Central memory CD8-positive, alpha-beta T cell (primary cell): ENCODE results near the gene CD99.
"Not testable (repeated sequence)": the region's sequence is repeated elsewhere in the genome, so short reads cannot be mapped to it uniquely, and the experiment has no call there.

Experiments
- ATAC-seq: fragments of 150-1000 bp; cut with Tn5 transposase; replicated peaks from 2 replicates; pipeline ENCODE4 v1.10.0; 2022; ENCODE audit warnings: mild to moderate bottlenecking, moderate FRiP score, moderate number of reproducible peaks; ENCODE audit not compliant: poor library complexity, severe bottlenecking; ENCODE audit errors: extremely low read depth
- DNase-seq, 2 donors: peaks; one replicate each; pipeline ENCODE4 v3.0.0; 2021; ENCODE audit warnings: low spot score in 2 of 2
- H3K27ac Mint-ChIP-seq: one replicate; pipeline ENCODE4 v1.8.0; 2022; ENCODE audit warnings: low read depth, mild to moderate bottlenecking, moderate library complexity, mixed read lengths
- H3K27me3 Mint-ChIP-seq: one replicate; pipeline ENCODE4 v1.8.0; 2022; ENCODE audit warnings: mixed read lengths
- H3K36me3 Mint-ChIP-seq: one replicate; pipeline ENCODE4 v1.8.0; 2022; ENCODE audit warnings: mild to moderate bottlenecking, moderate library complexity, mixed read lengths; ENCODE audit not compliant: insufficient read depth
- H3K4me1 Mint-ChIP-seq: one replicate; pipeline ENCODE4 v1.8.0; 2022; ENCODE audit warnings: mixed read lengths
- H3K4me3 Mint-ChIP-seq: one replicate; pipeline ENCODE4 v1.8.0; 2022; ENCODE audit warnings: mild to moderate bottlenecking, moderate library complexity, mixed read lengths
- H3K9me3 Mint-ChIP-seq: one replicate; pipeline ENCODE4 v1.8.0; 2022; ENCODE audit warnings: mixed read lengths

CD99 gene

DNA sequence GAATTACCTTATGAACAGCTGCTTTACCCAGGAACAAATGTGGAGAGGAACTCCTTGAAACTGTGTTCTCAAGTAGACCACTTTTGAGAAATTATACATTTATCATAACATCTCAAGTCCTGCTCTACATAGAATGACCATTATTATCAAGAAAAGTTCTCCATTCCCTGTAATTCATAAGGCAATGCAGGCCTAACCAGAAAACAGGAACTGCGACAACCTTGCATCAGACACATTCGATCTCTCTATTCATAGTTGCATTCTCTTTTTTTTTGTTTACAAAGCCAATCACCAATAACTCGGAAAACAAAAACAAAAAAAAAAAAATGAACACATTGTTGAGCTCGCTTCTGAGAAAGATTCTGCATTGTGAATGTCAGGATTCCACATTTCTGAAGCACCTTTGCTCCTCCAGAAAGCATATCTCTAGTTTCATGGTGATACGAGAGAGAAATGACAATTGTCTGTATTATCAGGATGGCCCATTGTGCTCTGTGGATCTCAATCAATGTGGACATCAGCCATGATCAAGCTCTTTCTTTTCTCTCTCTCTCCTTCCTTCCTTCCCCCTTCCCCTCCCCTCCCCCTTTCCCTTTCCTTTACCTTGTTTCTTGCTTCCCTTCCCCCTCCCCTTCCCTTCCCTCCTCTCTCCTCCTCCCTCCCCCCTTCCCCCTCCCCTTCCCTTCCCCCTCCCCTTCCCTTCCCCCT is 32.4 kb upstream of the CD99 start:
- Mint-ChIP-seq H3K9me3 (no peaks in the 10 kb centered on the region), H3K27me3 (no peaks in the 10 kb centered on the region), H3K4me3 (no peak overlapping the region), H3K27ac (peak overlapping the region; percentile 13), H3K36me3 (peaks cover 2% of the 10 kb centered on the region), H3K4me1 (no peaks in the 10 kb centered on the region)
- no peak for ATAC-seq
- no peak for DNase-seq

DNA sequence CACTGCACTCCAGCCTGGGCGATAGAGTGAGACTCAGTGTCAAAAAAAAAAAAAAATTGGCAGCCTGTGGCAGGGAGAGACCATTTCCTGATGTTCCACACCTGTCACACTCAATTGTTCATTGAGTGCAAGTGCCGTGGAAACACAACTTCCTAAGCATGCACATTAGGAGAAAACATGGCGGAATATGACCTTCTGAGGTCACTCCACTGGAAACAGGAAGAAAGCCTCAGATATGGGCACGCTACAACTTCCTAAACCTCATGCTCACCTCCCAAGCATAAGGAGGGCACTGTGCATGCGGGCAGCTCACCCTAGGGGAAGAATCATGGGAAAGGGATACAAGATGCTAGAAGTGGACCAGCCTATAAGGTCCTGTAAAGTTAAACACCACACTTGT is 28.5 kb upstream of the CD99 start:
- H3K36me3 Mint-ChIP-seq, result peaks cover 2% of the 10 kb centered on the region
- H3K4me1 Mint-ChIP-seq, result peaks cover 4% of the 10 kb centered on the region
- DNase-seq, result no peak
- no peaks in the 10 kb centered on the region for H3K27me3 Mint-ChIP-seq
- no peak overlapping the region for H3K27ac Mint-ChIP-seq
- no peaks in the 10 kb centered on the region for H3K9me3 Mint-ChIP-seq
- no peak for ATAC-seq
- H3K4me3 Mint-ChIP-seq, result no peak overlapping the region

DNA sequence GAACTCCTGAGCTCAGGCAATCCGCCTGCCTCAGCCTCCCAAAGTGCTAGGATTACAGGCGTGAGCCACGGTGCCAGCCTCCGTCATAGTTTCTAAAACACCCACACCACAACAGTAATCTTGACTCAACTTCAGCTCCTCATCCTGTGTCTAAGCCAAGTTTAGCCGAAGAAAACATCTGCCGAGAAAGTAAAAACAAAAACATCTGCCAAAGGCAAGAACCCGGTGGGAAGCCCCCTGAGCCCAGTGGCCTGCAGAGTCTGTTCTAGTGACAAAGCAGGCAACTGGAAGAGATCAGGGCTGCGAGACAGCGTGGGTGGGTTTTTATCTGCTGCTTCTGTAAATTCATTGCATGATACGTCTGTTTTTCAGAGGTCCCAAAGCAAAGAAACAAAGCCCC is 26.6 kb upstream of the CD99 start:
- Mint-ChIP-seq H3K4me3 (no peak overlapping the region), H3K9me3 (no peaks in the 10 kb centered on the region), H3K27ac (no peak overlapping the region), H3K27me3 (no peaks in the 10 kb centered on the region), H3K4me1 (peaks cover 4% of the 10 kb centered on the region), H3K36me3 (peaks cover 2% of the 10 kb centered on the region)
- no peak for DNase-seq
- ATAC-seq, result no peak

GRCh38 chrX:2665387-2666304 is 25.4 kb upstream of the CD99 start:
- H3K9me3 Mint-ChIP-seq, result no peaks in the 10 kb centered on the region
- H3K27ac Mint-ChIP-seq, result peak overlapping the region; percentile 61
- H3K27me3 Mint-ChIP-seq, result no peaks in the 10 kb centered on the region
- DNase-seq (no peak), ATAC-seq (no peak)
- H3K4me1 Mint-ChIP-seq, result peaks cover 4% of the 10 kb centered on the region
- peaks cover 2% of the 10 kb centered on the region for H3K36me3 Mint-ChIP-seq
- no peak overlapping the region for H3K4me3 Mint-ChIP-seq

- Mint-ChIP-seq H3K4me1 (peaks cover 4% of the 10 kb centered on the region), H3K27ac (no peak overlapping the region), H3K4me3 (no peak overlapping the region), H3K27me3 (no peaks in the 10 kb centered on the region), H3K9me3 (no peaks in the 10 kb centered on the region), H3K36me3 (no peaks in the 10 kb centered on the region)
- no peak for DNase-seq
- ATAC-seq, result no peak
Measured at GRCh38 chrX:2666491-2666890, 24.6 kb upstream of the CD99 start.

DNA sequence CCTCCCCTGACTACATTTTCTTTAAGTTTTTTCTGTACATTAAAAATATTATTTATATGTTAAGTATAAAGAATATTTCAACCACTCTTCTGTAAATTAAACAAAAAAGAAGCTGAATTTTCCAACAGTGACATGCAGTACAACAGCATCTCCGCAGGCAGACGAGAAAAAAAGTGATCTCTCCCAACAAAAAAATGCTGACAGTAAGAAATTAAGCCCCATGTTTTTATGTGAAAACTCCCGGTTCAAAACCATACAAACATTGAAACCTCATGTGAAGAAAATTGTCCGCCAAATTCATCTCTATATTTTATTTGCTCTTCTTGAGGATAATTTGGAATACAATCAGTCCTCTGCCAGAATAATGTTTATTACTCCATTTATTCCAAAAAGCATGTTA is 20.1 kb upstream of the CD99 start:
- H3K36me3 Mint-ChIP-seq, result no peaks in the 10 kb centered on the region

DNA sequence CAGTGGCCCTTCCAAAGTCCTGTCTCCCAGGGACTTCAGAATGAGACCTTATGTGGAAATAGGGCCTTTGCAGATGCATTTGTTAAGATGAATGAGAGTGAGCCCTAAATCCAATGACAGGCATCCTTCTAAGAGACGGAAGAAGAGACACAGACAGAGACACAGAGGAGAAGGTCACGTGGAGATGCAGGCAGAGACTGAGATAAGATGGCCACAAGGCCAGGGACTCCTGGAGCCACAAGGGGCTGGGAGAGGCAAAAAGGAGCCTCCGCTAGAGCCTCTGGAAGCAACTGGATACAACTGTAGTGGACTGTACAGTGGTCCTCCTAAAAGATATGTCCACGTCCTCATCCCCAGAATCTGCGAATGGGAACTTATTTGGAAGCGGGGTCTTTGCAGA is 19.0 kb upstream of the CD99 start:
- no peaks in the 10 kb centered on the region for H3K9me3 Mint-ChIP-seq
- H3K4me3 Mint-ChIP-seq, result no peak overlapping the region
- H3K27ac Mint-ChIP-seq, result no peak overlapping the region
- H3K36me3 Mint-ChIP-seq, result no peaks in the 10 kb centered on the region
- no peaks in the 10 kb centered on the region for H3K27me3 Mint-ChIP-seq
- ATAC-seq (no peak), DNase-seq (no peak)
- no peaks in the 10 kb centered on the region for H3K4me1 Mint-ChIP-seq

More for the DNA sequence above, 20.1 kb upstream of the CD99 start:
- Mint-ChIP-seq H3K4me3 (no peak overlapping the region), H3K9me3 (no peaks in the 10 kb centered on the region), H3K4me1 (no peaks in the 10 kb centered on the region), H3K27ac (no peak overlapping the region), H3K27me3 (no peaks in the 10 kb centered on the region)
- no peak for DNase-seq
- no peak for ATAC-seq

GRCh38 chrX:2673611-2674010 is 17.5 kb upstream of the CD99 start:
- DNase-seq (no peak), ATAC-seq (no peak)
- no peak overlapping the region for H3K27ac Mint-ChIP-seq
- no peak overlapping the region for H3K4me3 Mint-ChIP-seq
- no peaks in the 10 kb centered on the region for H3K9me3 Mint-ChIP-seq
- H3K36me3 Mint-ChIP-seq, result no peaks in the 10 kb centered on the region
- no peaks in the 10 kb centered on the region for H3K4me1 Mint-ChIP-seq
- peaks cover 6% of the 10 kb centered on the region for H3K27me3 Mint-ChIP-seq

DNA sequence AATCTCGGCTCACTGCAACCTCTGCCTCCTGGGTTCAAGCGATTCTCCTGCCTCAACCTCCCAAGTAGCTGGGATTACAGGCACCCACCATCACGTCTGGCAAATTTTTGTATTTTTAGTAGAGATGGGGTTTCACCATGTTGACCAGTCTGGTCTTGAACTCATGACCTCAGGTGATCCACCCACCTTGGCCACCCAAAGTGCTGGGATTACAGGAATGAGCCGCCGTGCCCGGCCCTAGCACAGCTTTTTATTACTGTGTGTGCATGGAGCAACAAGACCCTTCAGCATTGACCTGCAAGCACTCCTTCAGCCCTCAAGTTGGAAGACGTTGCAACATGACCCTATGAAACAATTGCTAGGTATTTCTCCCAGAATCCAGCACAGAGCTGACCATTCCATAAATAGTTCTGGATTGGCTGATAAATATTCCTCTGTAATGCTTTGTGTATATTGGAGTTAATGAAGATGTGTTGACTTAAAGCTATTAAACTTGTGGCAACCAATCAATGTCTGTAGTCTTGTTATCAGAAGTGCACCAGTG is 15.4 kb upstream of the CD99 start:
- H3K27me3 Mint-ChIP-seq, H3K27ac Mint-ChIP-seq, H3K36me3 Mint-ChIP-seq, H3K4me3 Mint-ChIP-seq, H3K4me1 Mint-ChIP-seq, DNase-seq, H3K9me3 Mint-ChIP-seq, ATAC-seq: not testable (repeated sequence)

DNA sequence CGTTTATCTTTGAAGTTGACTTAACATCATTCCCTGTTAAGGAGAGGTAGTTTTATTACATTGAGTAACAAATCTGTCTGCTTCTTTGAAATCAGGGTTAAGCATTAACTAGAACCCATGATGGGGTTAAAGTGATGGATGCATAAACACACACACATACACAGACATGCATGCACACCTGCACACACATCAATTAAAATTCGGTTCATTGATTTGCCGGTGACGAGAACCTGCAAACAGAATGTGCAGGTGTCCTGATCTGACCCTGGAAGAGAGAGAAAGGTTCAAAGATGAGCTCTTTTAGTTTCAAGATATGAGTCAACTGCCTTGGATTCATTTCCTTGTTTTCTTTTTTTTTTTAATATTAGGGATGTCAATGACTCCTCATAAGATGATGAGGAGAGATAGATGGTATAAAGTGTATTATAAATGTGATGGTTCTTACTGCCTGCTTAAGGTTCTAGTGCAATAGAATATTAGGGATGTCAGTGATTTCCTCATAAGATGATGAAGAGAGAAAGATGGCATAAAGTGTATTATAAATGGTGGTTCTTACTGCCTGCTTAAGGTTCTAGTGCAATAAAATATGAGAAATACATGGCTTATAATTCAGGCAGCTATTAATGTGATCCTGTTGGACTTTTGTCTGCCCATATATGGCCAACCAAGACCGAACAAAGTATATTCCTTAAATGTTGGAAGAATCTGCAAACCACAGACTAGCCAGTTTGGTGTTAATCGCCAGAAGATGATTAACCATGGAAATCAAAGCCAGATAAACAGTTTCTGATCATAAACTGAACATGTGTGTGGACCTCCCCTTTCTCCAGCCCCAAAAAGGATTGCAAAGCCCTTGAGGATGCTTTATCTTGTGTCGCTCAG is 14.1 kb upstream of the CD99 start:
- Mint-ChIP-seq H3K4me1 (no peaks in the 10 kb centered on the region), H3K9me3 (no peaks in the 10 kb centered on the region), H3K4me3 (no peak overlapping the region), H3K27ac (no peak overlapping the region), H3K27me3 (peaks cover 7% of the 10 kb centered on the region), H3K36me3 (no peaks in the 10 kb centered on the region)
- ATAC-seq (no peak), DNase-seq (no peak)

DNA sequence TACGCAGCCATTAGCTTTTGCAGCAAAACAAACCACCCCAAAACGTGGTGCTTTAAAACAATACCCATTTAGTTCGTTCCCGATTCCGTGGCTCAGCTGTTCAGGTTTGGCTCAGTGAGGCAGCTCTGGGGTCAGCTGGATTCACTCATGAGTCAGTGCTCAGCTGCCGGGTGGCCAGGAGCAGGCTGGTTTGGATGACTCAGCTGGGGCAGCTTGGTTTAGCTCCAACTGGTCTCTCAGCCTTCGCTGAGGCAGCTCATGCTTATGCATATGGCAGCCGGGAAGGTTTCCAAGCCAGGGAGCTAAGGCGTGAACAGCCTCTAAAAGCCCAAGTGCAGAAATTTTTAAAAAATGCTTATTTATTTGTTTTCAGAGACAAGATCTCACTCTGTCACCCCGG is 13.3 kb upstream of the CD99 start:
- Mint-ChIP-seq H3K27ac (no peak overlapping the region), H3K36me3 (peaks cover under 1% of the 10 kb centered on the region), H3K4me1 (no peaks in the 10 kb centered on the region), H3K4me3 (no peak overlapping the region), H3K9me3 (no peaks in the 10 kb centered on the region), H3K27me3 (peaks cover 7% of the 10 kb centered on the region)
- ATAC-seq, result no peak
- DNase-seq, result no peak

GRCh38 chrX:2678583-2678982 is 12.5 kb upstream of the CD99 start:
- Mint-ChIP-seq H3K4me1 (no peaks in the 10 kb centered on the region), H3K4me3 (no peak overlapping the region), H3K36me3 (peaks cover 2% of the 10 kb centered on the region), H3K27ac (no peak overlapping the region), H3K27me3 (peaks cover 7% of the 10 kb centered on the region), H3K9me3 (no peaks in the 10 kb centered on the region)
- DNase-seq (no peak), ATAC-seq (no peak)
